Measurements from ENCODE around the gene EIF1AD.

The EIF1AD gene

DNA sequence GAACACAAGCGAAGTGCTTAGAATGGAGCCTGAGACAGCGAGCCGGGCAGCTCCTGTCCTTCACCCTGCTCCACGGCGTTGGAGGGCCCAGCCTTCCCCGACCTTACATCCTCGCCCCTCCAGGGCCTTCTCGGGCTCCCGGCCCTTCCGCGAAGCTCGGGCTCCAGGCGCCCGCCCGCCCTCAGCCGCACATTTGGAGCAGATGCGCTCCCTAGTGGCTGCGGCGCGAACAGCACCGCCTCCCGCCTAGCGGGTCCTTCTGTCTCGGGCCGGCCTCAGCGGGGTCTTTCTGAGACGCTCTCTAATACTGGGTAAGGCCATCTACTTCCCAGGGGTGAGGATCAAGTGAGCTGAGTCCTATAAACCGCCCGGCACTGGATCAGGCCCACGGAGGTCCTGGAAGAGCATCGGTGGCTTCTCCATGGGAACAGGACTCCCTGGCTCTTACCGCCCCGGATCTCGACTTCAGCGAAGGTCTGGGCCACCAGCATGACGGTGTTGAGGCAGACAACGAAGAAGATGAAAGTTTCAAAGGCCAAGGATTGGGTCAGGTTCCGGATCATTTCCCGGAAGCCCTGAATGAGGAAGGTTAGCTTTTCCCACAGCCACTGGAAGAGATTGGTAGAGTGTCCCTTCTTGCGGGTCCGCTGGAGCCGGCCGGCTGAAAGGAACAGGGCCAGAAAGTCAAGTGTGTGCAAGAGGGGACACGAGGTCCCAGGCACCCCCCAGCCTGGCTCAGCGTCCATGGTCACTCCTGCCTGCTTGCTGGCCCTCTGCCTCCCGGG, 20.6 kb upstream of the EIF1AD start:
- H3K4me1 ChIP-seq (ENCODE audit: control insufficient read depth, insufficient read depth, low read length) = no peaks in the 10 kb centered on the region
- no peak overlapping the region for H3K27ac ChIP-seq (ENCODE audit: insufficient read depth, low read depth, low read length, poor library complexity, severe bottlenecking)
- H3K27me3 ChIP-seq (ENCODE audit: control insufficient read depth, insufficient read depth, low read length, poor library complexity, severe bottlenecking) = peaks cover 30% of the 10 kb centered on the region
- H3K4me3 ChIP-seq (ENCODE audit: insufficient read depth, low read depth, low read length) = no peak overlapping the region
- 31% methylated on average over 46 of the region's 46 CpGs for WGBS, 2 experiments
- no peaks in the 10 kb centered on the region for H3K36me3 ChIP-seq (ENCODE audit: control insufficient read depth, insufficient read depth, low read length)
- no peaks in the 10 kb centered on the region for H3K9me3 ChIP-seq (ENCODE audit: control insufficient read depth, low read length)

DNA sequence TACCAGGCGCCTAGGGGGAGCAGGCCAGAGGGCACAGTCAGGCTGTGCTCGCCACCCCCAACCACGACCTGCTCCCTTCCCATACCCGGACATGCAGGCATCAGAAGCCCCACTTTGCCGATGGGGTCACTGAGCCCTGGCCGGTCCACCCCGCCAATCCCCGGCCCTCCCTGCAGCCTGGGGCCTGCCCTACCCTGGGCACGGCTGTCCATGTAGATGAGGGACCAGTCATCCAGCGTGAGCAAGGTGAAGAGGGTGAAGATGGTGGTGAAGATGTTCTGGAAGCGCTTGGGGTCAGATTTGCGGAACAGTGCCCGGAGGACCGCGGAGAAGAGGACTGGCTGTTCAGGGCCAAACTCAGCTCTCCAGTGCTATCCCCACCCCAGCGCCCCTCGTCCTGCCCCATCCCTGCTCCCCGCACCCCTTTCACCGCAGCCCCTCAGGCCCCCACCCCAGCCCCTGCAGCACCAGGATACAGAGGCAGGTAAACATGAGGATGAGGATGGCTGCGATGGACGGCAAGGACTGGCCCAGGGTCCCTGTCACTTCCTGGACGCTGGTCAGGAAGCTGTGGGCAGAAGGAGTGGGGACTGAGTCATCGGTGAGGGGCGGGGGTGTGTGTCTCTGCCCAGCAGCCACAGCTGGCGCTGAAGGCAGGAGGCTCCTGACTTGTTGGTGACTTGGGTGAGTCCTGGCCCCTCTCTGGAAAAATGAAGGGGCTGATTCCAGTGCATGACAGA, 18.8 kb upstream of the EIF1AD start:
- H3K9me3 ChIP-seq (ENCODE audit: control insufficient read depth, low read length) = no peaks in the 10 kb centered on the region
- no peak overlapping the region for H3K27ac ChIP-seq (ENCODE audit: insufficient read depth, low read depth, low read length, poor library complexity, severe bottlenecking)
- WGBS, 2 experiments = 90% methylated on average over 23 to 25 of the region's 25 CpGs
- H3K36me3 ChIP-seq (ENCODE audit: control insufficient read depth, insufficient read depth, low read length) = no peaks in the 10 kb centered on the region
- no peak overlapping the region for H3K4me3 ChIP-seq (ENCODE audit: insufficient read depth, low read depth, low read length)
- peaks cover 30% of the 10 kb centered on the region for H3K27me3 ChIP-seq (ENCODE audit: control insufficient read depth, insufficient read depth, low read length, poor library complexity, severe bottlenecking)
- H3K4me1 ChIP-seq (ENCODE audit: control insufficient read depth, insufficient read depth, low read length) = no peaks in the 10 kb centered on the region

DNA sequence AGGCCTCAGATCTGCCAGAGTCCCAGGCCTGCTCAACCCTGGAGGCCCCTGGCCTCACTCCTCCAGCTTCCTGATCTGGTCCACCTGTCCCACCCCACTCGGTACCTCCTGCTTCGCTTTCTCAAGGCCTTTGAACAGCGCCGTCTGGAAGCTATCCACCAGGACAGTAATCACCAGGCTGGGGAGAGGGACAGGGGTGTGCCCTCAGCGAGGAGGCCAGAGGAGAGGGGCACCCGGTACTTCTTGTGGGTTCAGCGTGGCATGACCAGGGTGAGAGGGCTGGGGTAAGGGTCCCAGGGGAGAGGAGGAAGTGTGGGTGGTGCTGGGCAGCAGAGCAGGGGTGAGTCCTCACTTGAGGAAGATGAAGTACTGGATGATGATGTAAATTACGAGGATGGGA, 18.3 kb upstream of the EIF1AD start:
- no peak overlapping the region for H3K27ac ChIP-seq (ENCODE audit: insufficient read depth, low read depth, low read length, poor library complexity, severe bottlenecking)
- H3K36me3 ChIP-seq (ENCODE audit: control insufficient read depth, insufficient read depth, low read length) = no peaks in the 10 kb centered on the region
- no peak overlapping the region for H3K4me3 ChIP-seq (ENCODE audit: insufficient read depth, low read depth, low read length)
- WGBS, 2 experiments = 81% methylated on average over 8 of the region's 8 CpGs
- peaks cover 30% of the 10 kb centered on the region for H3K27me3 ChIP-seq (ENCODE audit: control insufficient read depth, insufficient read depth, low read length, poor library complexity, severe bottlenecking)
- H3K4me1 ChIP-seq (ENCODE audit: control insufficient read depth, insufficient read depth, low read length) = no peaks in the 10 kb centered on the region
- H3K9me3 ChIP-seq (ENCODE audit: control insufficient read depth, low read length) = no peaks in the 10 kb centered on the region

DNA sequence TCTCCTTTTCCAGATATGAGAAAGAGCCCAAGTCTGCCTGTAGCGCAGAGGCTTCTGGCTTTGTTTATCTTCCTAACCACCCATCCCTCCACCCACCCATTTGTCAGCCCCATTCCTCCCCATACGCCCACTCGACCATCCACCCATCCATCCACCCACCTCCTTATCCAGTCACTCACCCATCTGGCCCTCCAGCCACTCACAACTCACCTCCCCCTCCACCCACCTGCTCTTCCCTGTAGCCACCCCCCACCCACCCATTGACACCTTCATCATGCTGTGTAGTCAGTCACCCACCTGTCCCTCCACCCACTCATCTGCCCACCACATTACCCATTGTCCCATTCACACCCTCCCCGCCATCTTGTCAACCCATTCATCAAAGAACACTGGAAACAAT, 15.4 kb upstream of the EIF1AD start:
- WGBS, 2 experiments = 84 to 86% methylated on average over 4 of the region's 4 CpGs
- no peaks in the 10 kb centered on the region for H3K9me3 ChIP-seq (ENCODE audit: control insufficient read depth, low read length)
- peaks cover 7% of the 10 kb centered on the region for H3K4me1 ChIP-seq (ENCODE audit: control insufficient read depth, insufficient read depth, low read length)
- no peaks in the 10 kb centered on the region for H3K36me3 ChIP-seq (ENCODE audit: control insufficient read depth, insufficient read depth, low read length)
- H3K27ac ChIP-seq (ENCODE audit: insufficient read depth, low read depth, low read length, poor library complexity, severe bottlenecking) = no peak overlapping the region
- H3K27me3 ChIP-seq (ENCODE audit: control insufficient read depth, insufficient read depth, low read length, poor library complexity, severe bottlenecking) = peaks cover 19% of the 10 kb centered on the region
- H3K4me3 ChIP-seq (ENCODE audit: insufficient read depth, low read depth, low read length) = no peak overlapping the region

DNA sequence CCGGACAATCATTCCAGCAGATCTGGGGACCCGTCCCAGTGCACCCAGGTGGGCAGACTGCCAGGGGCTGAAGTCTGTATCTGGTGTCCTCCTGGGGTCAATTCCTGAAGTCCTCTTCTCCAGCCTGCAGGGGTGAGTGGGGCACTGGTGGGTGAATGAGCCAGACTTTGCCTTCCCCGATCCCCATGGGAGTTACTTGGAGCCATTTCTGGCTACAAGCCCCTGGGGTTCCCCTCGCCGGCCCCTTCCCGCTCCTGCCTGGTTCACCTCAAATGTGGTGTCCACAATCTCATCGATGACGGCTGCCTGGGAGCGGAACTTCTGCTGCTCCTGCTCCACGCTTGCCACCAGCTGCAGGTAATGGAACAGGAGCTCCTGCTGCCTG, 14.8 kb upstream of the EIF1AD start:
- Histone ChIP-seq H3K27me3 (ENCODE audit: control insufficient read depth, insufficient read depth, low read length, poor library complexity, severe bottlenecking) (peaks cover 19% of the 10 kb centered on the region), H3K4me1 (ENCODE audit: control insufficient read depth, insufficient read depth, low read length) (peaks cover 7% of the 10 kb centered on the region), H3K9me3 (ENCODE audit: control insufficient read depth, low read length) (no peaks in the 10 kb centered on the region), H3K27ac (ENCODE audit: insufficient read depth, low read depth, low read length, poor library complexity, severe bottlenecking) (no peak overlapping the region), H3K4me3 (ENCODE audit: insufficient read depth, low read depth, low read length) (no peak overlapping the region), H3K36me3 (ENCODE audit: control insufficient read depth, insufficient read depth, low read length) (no peaks in the 10 kb centered on the region)
- 91 to 94% methylated on average over 10 of the region's 10 CpGs for WGBS, 2 experiments

DNA sequence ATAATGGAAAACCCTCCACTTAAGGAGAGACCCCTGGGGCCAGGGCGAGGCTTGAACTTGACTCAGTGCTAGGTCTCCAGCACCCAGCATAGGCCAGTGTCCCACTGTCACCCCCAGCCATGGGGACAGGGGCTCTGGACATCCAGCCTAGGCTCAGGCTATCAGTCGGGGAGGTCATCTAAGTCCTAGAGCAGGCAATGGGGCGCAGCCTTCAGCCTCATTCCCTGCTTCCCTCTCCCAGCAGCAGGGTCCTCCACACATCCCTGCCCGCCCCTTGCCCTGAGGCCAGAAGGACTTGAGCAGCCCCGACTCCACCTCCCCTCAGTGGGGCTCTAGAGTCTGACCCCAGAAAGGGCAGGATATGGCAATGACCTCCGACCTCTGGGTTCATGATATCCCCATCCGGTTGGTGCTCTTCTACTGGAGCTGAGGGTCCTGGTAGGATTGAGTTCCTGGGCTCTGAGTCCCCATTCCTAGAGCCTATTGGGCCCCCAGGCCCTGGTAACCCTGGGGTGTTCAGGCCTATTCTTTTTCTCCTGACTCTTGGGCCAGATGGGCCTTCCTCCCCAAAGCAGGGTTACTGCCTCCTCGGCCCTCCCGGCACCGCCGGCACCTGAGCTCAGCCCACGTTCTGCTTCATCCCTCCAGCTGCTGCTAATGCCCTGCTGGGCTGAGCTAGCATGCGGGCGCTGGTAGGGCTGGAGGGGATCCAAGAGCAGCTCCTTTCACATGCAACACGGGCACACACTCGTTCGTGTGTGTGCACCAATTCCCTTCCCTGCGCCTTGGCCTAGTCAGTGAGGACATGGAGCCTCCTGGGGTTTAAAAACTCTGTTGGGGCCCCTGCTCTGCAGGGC, 14.2 kb upstream of the EIF1AD start:
- no peaks in the 10 kb centered on the region for H3K9me3 ChIP-seq (ENCODE audit: control insufficient read depth, low read length)
- WGBS, 2 experiments = 83 to 84% methylated on average over 18 of the region's 18 CpGs
- H3K27ac ChIP-seq (ENCODE audit: insufficient read depth, low read depth, low read length, poor library complexity, severe bottlenecking) = no peak overlapping the region
- no peak overlapping the region for H3K4me3 ChIP-seq (ENCODE audit: insufficient read depth, low read depth, low read length)
- H3K4me1 ChIP-seq (ENCODE audit: control insufficient read depth, insufficient read depth, low read length) = peaks cover 7% of the 10 kb centered on the region
- no peaks in the 10 kb centered on the region for H3K36me3 ChIP-seq (ENCODE audit: control insufficient read depth, insufficient read depth, low read length)
- H3K27me3 ChIP-seq (ENCODE audit: control insufficient read depth, insufficient read depth, low read length, poor library complexity, severe bottlenecking) = peaks cover 19% of the 10 kb centered on the region

DNA sequence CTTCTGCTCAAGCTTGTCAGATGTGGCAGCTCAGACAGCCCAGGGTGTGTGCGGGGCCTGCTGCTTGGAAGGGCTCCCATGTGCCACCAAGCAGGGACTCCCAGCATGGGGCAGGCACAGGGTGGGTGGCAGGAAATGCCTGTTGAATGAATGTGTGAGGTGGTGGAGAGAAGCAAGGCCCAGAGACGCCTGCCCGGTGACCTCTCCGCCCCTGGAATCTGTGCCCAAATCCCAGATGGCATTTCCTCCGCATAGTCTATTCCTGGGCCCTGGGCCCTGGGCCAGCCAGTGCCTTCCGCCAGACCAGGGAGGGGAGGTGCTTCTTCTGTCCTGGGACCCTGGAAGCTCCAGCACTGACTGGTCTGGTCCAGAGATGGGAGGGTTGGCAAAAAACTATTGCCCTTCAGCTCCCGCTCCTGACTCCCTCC, 13.5 kb upstream of the EIF1AD start:
- no peaks in the 10 kb centered on the region for H3K9me3 ChIP-seq (ENCODE audit: control insufficient read depth, low read length)
- H3K27me3 ChIP-seq (ENCODE audit: control insufficient read depth, insufficient read depth, low read length, poor library complexity, severe bottlenecking) = peaks cover 18% of the 10 kb centered on the region
- no peak overlapping the region for H3K4me3 ChIP-seq (ENCODE audit: insufficient read depth, low read depth, low read length)
- 92 to 94% methylated on average over 7 of the region's 7 CpGs for WGBS, 2 experiments
- H3K4me1 ChIP-seq (ENCODE audit: control insufficient read depth, insufficient read depth, low read length) = peaks cover 7% of the 10 kb centered on the region
- H3K36me3 ChIP-seq (ENCODE audit: control insufficient read depth, insufficient read depth, low read length) = no peaks in the 10 kb centered on the region
- H3K27ac ChIP-seq (ENCODE audit: insufficient read depth, low read depth, low read length, poor library complexity, severe bottlenecking) = no peak overlapping the region

DNA sequence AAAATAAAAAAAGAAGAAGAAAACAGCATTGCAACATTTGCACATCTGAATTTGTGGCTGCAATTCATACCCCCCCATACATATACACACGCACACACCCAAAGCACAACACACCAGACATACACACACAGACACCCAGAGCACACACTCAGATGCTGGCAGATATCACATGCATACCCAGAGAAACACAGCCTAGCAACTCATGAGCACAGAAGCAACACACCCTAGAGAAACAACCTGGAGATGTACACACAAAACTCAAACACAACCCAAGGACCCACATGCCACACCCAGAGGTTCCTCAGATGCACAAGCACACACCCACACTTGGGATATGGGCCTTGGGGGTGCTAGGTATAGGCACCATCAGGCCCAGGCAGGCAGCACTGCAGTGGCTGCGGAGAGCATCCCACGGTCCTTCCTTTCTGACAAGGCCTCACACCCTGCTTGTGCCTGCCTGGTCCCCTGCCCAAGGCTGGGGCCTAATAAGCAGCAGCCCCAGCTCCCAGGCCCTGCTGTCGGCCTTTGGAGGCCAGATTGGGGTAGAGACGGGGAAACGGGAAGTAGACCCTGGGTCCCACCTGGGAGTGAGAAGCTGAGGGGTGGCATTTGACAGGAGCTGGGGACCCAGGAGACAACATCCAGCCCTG, 13.0 kb upstream of the EIF1AD start:
- H3K27ac ChIP-seq (ENCODE audit: insufficient read depth, low read depth, low read length, poor library complexity, severe bottlenecking) = no peak overlapping the region
- H3K4me1 ChIP-seq (ENCODE audit: control insufficient read depth, insufficient read depth, low read length) = peaks cover 7% of the 10 kb centered on the region
- no peaks in the 10 kb centered on the region for H3K36me3 ChIP-seq (ENCODE audit: control insufficient read depth, insufficient read depth, low read length)
- H3K4me3 ChIP-seq (ENCODE audit: insufficient read depth, low read depth, low read length) = no peak overlapping the region
- no peaks in the 10 kb centered on the region for H3K9me3 ChIP-seq (ENCODE audit: control insufficient read depth, low read length)
- peaks cover 15% of the 10 kb centered on the region for H3K27me3 ChIP-seq (ENCODE audit: control insufficient read depth, insufficient read depth, low read length, poor library complexity, severe bottlenecking)
- 91 to 92% methylated on average over 6 of the region's 6 CpGs for WGBS, 2 experiments

DNA sequence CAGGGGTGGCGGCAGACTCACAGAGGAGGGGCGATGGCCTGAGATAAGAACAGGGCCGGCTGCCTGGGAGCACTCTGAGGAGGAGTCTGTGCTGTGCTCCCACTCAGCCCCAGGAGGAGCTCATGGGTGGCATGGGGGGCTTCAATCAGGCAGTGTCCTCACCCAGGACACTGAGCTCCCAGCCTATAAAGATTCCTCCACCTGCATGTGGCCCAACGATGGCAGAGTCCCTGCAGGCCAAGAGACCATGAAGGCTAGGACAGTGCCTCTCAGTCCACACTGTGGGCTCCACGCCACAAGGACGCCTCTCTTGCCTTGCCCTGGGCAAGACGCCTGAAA, 11.8 kb upstream of the EIF1AD start:
- Histone ChIP-seq H3K36me3 (ENCODE audit: control insufficient read depth, insufficient read depth, low read length) (no peaks in the 10 kb centered on the region), H3K27me3 (ENCODE audit: control insufficient read depth, insufficient read depth, low read length, poor library complexity, severe bottlenecking) (peaks cover 15% of the 10 kb centered on the region), H3K9me3 (ENCODE audit: control insufficient read depth, low read length) (no peaks in the 10 kb centered on the region), H3K4me3 (ENCODE audit: insufficient read depth, low read depth, low read length) (no peak overlapping the region), H3K27ac (ENCODE audit: insufficient read depth, low read depth, low read length, poor library complexity, severe bottlenecking) (no peak overlapping the region), H3K4me1 (ENCODE audit: control insufficient read depth, insufficient read depth, low read length) (peaks cover 7% of the 10 kb centered on the region)
- WGBS, 2 experiments = 85 to 86% methylated on average over 7 of the region's 7 CpGs
